Measurements from ENCODE around the gene GRAMD1B. TPM values are rescaled to one million over a fixed set of nuclear protein-coding genes. Genes with fewer than 3 reads are reported as not detected.

The GRAMD1B gene
- total RNA-seq, 4 donors from 2014 or later: 5.1 to 10.5 (median 8.4) TPM

GRCh38 chr11:123653827-123654565, 223.9 kb downstream of the GRAMD1B start:
- TF ChIP-seq, protein P1, sequence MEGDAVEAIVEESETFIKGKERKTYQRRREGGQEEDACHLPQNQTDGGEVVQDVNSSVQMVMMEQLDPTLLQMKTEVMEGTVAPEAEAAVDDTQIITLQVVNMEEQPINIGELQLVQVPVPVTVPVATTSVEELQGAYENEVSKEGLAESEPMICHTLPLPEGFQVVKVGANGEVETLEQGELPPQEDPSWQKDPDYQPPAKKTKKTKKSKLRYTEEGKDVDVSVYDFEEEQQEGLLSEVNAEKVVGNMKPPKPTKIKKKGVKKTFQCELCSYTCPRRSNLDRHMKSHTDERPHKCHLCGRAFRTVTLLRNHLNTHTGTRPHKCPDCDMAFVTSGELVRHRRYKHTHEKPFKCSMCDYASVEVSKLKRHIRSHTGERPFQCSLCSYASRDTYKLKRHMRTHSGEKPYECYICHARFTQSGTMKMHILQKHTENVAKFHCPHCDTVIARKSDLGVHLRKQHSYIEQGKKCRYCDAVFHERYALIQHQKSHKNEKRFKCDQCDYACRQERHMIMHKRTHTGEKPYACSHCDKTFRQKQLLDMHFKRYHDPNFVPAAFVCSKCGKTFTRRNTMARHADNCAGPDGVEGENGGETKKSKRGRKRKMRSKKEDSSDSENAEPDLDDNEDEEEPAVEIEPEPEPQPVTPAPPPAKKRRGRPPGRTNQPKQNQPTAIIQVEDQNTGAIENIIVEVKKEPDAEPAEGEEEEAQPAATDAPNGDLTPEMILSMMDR (IDR thresholded peaks at IDR 0.05; ENCODE audit: low read depth): no peak

DNA sequence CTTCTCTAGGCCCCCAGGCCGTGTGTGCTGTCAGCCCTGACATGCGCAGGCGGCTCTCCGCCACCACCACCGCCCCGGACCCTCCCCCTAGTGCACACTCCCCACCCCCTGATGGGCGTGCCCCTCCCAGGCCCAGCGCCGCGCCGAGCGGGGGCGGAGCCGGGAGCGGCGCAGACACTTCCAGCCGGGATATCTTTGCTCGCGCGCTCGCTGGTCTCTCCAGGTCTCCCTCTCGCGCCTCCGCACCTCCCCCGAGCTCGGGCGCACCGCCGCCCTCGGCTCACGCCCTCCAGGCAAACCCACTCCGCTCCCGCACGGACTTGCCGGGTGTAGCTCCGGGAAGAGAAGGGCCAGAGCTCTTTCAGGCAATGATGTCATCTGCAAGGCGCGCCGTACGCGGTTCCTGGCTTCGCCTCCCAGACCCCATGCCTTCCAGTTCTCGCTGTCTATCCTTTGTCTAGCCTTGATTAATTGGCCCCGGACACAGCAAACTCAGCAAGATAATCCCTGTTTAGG, 224.6 kb downstream of the GRAMD1B start, which contains the start of gene SCN3B:
SCN3B (minus strand) TSS at position 59 of the 516 bp plus-strand sequence. CDS start 823 bp downstream, outside the sequence.
- TF ChIP-seq, protein P1 (IDR thresholded peaks at IDR 0.05; ENCODE audit: low read depth): no peak

DNA sequence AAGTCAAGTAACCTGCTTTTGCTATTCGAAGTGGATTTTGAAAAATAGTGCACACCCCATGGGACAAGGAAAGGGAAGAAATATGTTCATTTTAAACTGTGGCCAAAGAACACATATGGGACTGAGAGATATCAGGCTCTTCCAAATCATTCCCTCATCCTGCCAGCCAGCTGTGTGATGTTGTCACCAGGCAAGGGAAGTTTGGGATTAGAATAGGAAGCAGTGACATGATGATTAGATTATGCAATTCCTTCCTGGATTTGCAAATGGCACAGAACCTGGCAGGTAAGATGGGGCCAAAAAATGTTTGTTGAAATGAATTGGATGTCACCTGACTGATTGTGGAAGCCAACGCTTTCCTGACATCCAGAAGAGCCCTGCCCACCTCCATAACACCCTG, 229.2 kb downstream of the GRAMD1B start:
- TF ChIP-seq, protein P1 (IDR thresholded peaks at IDR 0.05; ENCODE audit: low read depth): no peak

DNA sequence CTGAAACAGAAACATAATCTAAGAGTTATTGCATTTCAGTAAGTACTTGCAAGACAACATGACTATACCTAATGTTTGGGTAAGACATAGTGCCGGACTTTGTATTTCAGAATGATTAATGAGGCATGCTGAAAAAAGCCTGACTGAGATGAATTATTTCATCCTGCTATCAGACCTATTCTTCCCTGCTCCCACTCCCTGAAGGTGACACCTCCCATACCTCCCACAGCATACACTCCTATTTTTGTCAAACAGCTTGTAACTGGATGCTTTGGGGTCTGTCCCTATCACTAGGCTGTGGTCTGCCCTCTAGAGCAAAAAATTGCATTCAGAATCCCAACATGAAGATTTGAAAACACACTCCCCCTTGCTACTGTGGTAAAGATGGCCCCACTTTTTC, 235.2 kb downstream of the GRAMD1B start:
- TF ChIP-seq, protein P1 (IDR thresholded peaks at IDR 0.05; ENCODE audit: low read depth): no peak

DNA sequence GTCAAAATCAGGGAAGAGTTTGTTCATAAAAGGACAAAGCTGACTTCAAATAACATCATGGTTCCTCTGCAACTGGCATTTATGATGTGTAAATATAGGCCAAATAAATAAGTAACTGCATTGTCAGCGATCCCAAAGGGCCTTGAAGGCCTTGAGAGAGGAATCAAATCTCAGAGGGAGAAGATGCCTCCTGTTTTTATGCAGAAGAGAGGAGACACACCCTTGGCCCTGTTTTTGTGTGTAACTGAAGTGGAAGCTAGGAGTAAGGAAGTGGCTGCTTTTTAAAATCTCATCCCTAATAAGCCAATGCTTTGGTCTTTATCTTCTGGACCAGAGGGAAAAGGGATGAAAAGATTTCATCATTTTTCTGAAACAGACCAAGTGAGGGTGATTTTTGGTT, 240.0 kb downstream of the GRAMD1B start:
- TF ChIP-seq, protein P1 (IDR thresholded peaks at IDR 0.05; ENCODE audit: low read depth): no peak

DNA sequence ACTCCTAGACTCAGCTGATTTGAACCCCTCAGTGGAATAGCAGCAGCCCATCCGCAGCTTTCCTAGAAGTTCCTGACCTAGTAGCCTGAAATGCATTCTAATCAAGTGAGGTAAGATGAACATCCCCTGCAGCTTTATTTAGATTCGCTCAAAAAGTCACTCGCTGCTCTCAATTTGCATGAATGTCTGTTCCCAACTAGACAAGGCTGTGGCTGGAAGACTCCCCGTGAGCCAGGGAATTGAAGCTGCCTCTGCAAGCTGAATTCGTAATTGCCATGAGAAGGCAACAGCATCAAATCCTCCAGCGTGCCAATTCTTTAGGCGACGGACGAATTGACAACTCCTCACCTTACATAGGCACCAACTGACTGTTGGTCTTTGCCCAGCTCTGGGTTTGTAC, 241.5 kb downstream of the GRAMD1B start:
- TF ChIP-seq, protein P1 (IDR thresholded peaks at IDR 0.05; ENCODE audit: low read depth): no peak

- TF ChIP-seq, protein P1 (IDR thresholded peaks at IDR 0.05; ENCODE audit: low read depth): no peak
Measured at GRCh38 chr11:123672568-123672967, 242.5 kb downstream of the GRAMD1B start.
